ENCODE measurements around the gene GGACT.
A peak's percentile ranks its signal among the peaks of the same experiment; 100 is the strongest.
"Not testable (repeated sequence)": the region's sequence is repeated elsewhere in the genome, so short reads cannot be mapped to it uniquely, and the experiment has no call there.

The GGACT gene

GRCh38 chr13:100604918-100605710, 16.5 kb upstream of the GGACT start:
- in situ Hi-C loops (cut with HindIII; ENCODE audit: low pct_ligation_motif_present, low pct_unique_long_range_greater_than_20kb, low sequenced_read_pairs): no loop called here
- no peak for DNase-seq

- in situ Hi-C loops (cut with HindIII; ENCODE audit: low pct_ligation_motif_present, low pct_unique_long_range_greater_than_20kb, low sequenced_read_pairs): no loop called here
- DNase-seq: no peak
Measured at GRCh38 chr13:100602493-100603111, 14.0 kb upstream of the GGACT start.

- no peak for DNase-seq
- in situ Hi-C loops (cut with HindIII; ENCODE audit: low pct_ligation_motif_present, low pct_unique_long_range_greater_than_20kb, low sequenced_read_pairs): no loop called here
Measured at GRCh38 chr13:100601716-100602115, 13.1 kb upstream of the GGACT start.

DNA sequence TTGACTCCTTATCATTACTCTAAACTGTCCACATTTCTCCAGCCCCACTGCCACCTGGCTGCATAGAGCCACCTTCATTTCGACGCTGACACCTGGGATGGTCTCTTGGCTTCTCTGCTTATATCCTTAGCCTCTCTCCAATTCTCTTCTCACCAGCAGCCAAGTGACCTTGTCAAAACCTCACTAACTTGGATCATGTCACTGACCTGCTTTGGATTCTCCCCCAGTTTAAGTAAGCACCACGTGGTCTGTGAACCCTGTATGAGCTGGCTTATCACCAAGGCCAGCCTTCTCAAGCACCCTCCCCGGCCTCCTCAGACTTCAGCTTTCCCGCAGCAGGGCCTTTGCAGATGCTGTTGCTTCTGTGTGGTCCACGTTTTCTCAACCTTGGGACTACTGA, 12.3 kb upstream of the GGACT start:
- no peak for DNase-seq
- in situ Hi-C loops (cut with HindIII; ENCODE audit: low pct_ligation_motif_present, low pct_unique_long_range_greater_than_20kb, low sequenced_read_pairs): no loop called here

DNA sequence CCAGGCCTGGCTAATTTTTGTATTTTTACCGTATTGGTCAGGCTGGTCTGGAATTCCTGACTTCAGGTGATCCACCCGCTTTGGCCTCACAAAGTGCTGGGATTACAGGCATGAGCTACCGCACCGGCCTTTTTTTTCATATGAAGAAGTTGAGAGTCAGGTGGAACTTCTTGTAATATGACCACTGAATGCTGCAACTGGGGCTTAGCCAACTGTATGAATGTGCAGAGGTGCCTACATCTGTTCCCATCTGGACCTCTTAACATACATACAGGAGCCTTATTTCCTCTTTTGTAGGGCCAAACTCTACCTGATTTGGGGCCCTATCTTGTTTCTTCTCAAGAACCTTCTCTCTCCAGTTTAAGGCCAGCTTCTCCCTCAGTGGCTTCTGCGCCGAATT, 11.9 kb upstream of the GGACT start:
- in situ Hi-C loops (cut with HindIII; ENCODE audit: low pct_ligation_motif_present, low pct_unique_long_range_greater_than_20kb, low sequenced_read_pairs): no loop called here
- no peak for DNase-seq

- in situ Hi-C loops (cut with HindIII; ENCODE audit: low pct_ligation_motif_present, low pct_unique_long_range_greater_than_20kb, low sequenced_read_pairs): no loop called here
- no peak for DNase-seq
Measured at GRCh38 chr13:100597253-100597652, 8.7 kb upstream of the GGACT start.

- in situ Hi-C loops (cut with HindIII; ENCODE audit: low pct_ligation_motif_present, low pct_unique_long_range_greater_than_20kb, low sequenced_read_pairs): no loop called here
- no peak for DNase-seq
Measured at GRCh38 chr13:100596516-100596915, 7.9 kb upstream of the GGACT start.

DNA sequence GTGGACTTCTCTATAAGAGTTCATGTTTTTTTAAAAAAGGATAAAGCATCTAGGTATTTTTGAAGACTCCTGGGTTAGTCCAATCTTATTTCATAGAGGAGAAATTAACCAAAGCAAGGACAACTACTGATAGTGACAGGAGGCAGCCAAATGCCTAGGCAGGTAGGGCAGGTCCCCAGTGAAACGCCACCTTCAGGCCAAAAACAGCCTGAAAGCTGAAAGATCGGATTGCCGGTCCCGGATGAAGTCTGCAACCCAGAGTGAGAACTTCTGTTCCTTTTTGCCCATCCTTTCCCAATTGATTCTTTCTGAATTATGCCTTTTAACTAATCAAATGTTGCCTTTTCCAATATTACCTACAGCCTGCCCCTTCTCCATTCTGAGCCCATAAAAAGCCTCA, 6.1 kb upstream of the GGACT start:
- no peak for DNase-seq
- in situ Hi-C loops (cut with HindIII; ENCODE audit: low pct_ligation_motif_present, low pct_unique_long_range_greater_than_20kb, low sequenced_read_pairs): no loop called here

GRCh38 chr13:100594255-100594654, 5.7 kb upstream of the GGACT start:
- in situ Hi-C loops (cut with HindIII; ENCODE audit: low pct_ligation_motif_present, low pct_unique_long_range_greater_than_20kb, low sequenced_read_pairs): no loop called here

GRCh38 chr13:100589178-100589725, 663 bp upstream of the GGACT start:
- in situ Hi-C loops (cut with HindIII; ENCODE audit: low pct_ligation_motif_present, low pct_unique_long_range_greater_than_20kb, low sequenced_read_pairs): no loop called here

More at GRCh38 chr13:100594255-100594654, 5.7 kb upstream of the GGACT start:
- DNase-seq: no peak

GRCh38 chr13:100584896-100585295, 3.7 kb downstream of the GGACT start:
- DNase-seq: no peak
- in situ Hi-C loops (cut with HindIII; ENCODE audit: low pct_ligation_motif_present, low pct_unique_long_range_greater_than_20kb, low sequenced_read_pairs): no loop called here

More at GRCh38 chr13:100589178-100589725, 663 bp upstream of the GGACT start:
- no peak for DNase-seq

DNA sequence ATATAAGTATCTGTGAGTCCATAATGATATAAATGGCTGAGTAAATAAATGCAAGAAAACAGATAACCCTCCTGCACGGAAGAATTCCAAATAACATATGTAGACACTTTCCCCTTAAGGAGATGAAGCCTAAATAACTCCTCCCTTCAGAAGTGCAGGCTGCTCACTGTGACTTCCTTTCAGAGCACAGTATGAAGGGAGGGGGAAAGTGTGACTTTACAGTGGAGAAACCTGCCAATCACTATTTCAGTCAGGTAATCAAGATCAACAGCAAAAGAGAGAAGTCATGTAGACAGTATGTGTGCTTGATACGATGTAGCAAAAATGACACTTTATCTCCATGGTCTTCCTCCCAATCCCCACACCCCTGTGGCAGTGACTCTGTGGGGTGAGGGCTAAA, 7.1 kb downstream of the GGACT start:
- in situ Hi-C loops (cut with HindIII; ENCODE audit: low pct_ligation_motif_present, low pct_unique_long_range_greater_than_20kb, low sequenced_read_pairs): no loop called here

GRCh38 chr13:100581030-100581429, 7.6 kb downstream of the GGACT start:
- in situ Hi-C loops (cut with HindIII; ENCODE audit: low pct_ligation_motif_present, low pct_unique_long_range_greater_than_20kb, low sequenced_read_pairs): no loop called here
- DNase-seq: no peak

More for the DNA sequence above, 7.1 kb downstream of the GGACT start:
- DNase-seq: no peak

GRCh38 chr13:100580045-100580444, 8.5 kb downstream of the GGACT start:
- in situ Hi-C loops (cut with HindIII; ENCODE audit: low pct_ligation_motif_present, low pct_unique_long_range_greater_than_20kb, low sequenced_read_pairs): no loop called here
- no peak for DNase-seq

GRCh38 chr13:100577239-100577638, 11.3 kb downstream of the GGACT start:
- in situ Hi-C loops (cut with HindIII; ENCODE audit: low pct_ligation_motif_present, low pct_unique_long_range_greater_than_20kb, low sequenced_read_pairs); DNase-seq: not testable (repeated sequence)

DNA sequence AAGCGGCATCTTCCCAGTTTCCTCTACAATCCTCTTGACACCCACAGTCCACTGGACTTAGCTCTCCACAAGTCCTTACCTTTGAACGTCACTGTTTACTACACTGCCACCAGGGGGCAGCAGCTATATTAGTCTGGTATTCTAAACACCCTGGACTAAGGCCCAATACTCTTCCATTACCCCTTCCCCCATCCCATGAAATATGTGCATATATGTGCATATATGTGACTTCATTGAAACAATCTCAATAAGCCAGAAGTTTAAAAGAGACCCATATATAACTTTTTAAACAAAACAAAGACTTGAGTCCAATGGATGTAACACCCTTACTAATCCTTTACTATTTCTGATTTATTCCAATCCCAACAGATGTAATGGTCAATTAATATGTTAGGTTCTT, 15.5 kb downstream of the GGACT start:
- DNase-seq: peak; percentile 72
- in situ Hi-C loops (cut with HindIII; ENCODE audit: low pct_ligation_motif_present, low pct_unique_long_range_greater_than_20kb, low sequenced_read_pairs): no loop called here

DNA sequence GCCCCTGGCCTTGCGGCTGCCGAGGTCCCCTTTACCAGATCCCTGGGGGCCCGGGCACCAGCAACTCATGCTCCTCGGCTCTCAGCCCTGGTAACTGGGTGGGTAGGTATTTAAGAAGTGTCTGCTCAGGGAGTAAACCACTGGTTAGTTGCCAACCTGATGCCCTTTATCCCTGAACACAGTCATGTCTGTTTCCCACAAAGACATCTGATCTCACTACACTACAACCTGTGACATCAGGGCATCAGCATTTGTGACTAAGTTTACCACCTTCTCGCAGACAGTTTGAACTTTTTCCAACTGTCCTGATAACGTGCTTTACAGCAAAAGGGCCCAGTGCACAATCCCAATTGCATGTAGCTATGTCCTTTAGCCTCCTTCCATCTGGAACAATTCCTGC, 22.0 kb downstream of the GGACT start:
- DNase-seq: no peak
- in situ Hi-C loops (cut with HindIII; ENCODE audit: low pct_ligation_motif_present, low pct_unique_long_range_greater_than_20kb, low sequenced_read_pairs): no loop called here

DNA sequence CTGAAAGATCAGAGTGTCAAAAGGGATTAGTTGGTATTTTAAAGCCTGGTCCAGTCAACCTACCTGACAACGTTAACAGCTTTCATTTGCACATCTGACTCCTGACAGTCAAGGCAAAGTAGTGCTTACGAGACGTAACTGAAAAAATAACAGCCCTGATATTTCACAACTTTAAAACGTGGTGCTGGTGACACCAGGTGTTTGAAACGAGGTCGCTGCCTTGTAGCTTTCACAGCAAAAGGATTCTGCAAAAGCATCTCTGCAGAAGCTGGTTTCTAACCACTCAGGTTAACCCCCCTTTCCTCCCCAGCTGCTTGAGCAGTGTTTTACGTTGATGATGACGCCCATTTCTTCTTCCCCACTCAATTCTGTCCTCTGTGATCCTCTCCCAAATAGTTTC, 23.3 kb downstream of the GGACT start:
- no peak for DNase-seq
- in situ Hi-C loops (cut with HindIII; ENCODE audit: low pct_ligation_motif_present, low pct_unique_long_range_greater_than_20kb, low sequenced_read_pairs): no loop called here

DNA sequence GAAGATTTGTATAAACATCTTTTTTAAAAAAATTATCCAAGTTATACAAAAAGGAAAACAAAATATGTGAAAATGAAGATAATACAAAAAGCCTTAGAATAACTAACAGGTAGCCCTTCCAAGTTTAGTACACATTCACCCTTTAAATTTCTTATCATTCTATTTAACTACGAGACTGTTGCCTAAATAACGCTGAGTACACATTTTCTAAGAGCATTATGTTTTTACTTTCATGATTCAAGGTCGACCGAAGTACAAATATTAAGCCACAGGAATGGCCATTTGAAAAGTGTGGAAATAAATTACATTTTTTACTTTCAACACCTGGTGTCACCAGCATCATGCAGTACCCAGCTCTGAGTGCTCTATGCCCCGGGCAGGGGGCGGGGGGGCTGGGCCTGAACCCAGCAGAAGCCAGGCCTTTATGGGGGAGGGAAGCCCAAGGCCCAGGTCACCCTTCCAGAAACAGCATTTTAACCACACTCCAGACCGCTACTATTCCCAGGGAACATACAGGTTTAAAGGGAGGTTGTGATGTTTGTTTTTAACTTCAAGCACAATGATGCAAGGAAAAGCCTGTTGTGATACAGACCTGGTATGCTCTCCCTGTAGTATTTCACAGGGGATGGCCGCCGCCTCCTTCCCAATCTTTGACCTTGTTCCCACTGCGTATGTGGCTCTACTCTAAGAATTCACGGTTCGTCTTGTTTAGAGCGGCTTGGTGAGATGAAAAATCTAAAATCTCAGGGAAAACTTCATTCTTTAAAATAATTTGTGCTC, 24.0 kb downstream of the GGACT start:
- DNase-seq: no peak
- in situ Hi-C loops (cut with HindIII; ENCODE audit: low pct_ligation_motif_present, low pct_unique_long_range_greater_than_20kb, low sequenced_read_pairs): no loop called here

Data from ACHN (cell line).